Chondrocyte (in vitro differentiated cells): ENCODE measurements around the gene S1PR1. TPM values are rescaled to one million over a fixed set of nuclear protein-coding genes. Genes with fewer than 3 reads are reported as not detected.

ENCODE experiments used
- DNase-seq: peaks from one replicate; pipeline ENCODE4 v3.0.0; 2021; ENCODE audit warnings: mixed read lengths, low spot score
- H3K27ac Mint-ChIP-seq: one replicate; pipeline ENCODE4 v1.8.0; 2021; ENCODE audit warnings: mild to moderate bottlenecking, moderate library complexity, mixed read lengths; ENCODE audit not compliant: unreplicated experiment
- H3K27me3 Mint-ChIP-seq: 2 replicates; pipeline ENCODE4 v1.8.0; 2021; ENCODE audit warnings: low read depth, mixed read lengths
- H3K36me3 Mint-ChIP-seq: 2 replicates; pipeline ENCODE4 v1.8.0; 2021; ENCODE audit warnings: low read depth, mixed read lengths
- H3K4me1 Mint-ChIP-seq: 2 replicates; pipeline ENCODE4 v1.8.0; 2021; ENCODE audit warnings: low read depth, mild to moderate bottlenecking, mixed read lengths
- H3K4me3 Mint-ChIP-seq: one replicate; pipeline ENCODE4 v1.8.0; 2021; ENCODE audit warnings: mild to moderate bottlenecking, moderate library complexity, mixed read lengths; ENCODE audit not compliant: unreplicated experiment
- H3K9me3 Mint-ChIP-seq: 2 replicates; pipeline ENCODE4 v1.8.0; 2021; ENCODE audit warnings: low read depth, mixed read lengths
- total RNA-seq: library from RNA; stranded (reverse); gene quantifications from 3 replicates; pipeline ENCODE4 v1.2.1, GENCODE V29; 2021
- TF ChIP-seq, protein P1 (sequence below): fragments of 200-600 bp; sonication (generic); IDR thresholded peaks from 2 replicates; pipeline ENCODE4 v1.5.0; 2021; ENCODE audit warnings: antibody characterized with exemption, mild to moderate bottlenecking, moderate library complexity

S1PR1 gene
- total RNA-seq, 1 donor from 2014 or later: 0.40 TPM

DNA sequence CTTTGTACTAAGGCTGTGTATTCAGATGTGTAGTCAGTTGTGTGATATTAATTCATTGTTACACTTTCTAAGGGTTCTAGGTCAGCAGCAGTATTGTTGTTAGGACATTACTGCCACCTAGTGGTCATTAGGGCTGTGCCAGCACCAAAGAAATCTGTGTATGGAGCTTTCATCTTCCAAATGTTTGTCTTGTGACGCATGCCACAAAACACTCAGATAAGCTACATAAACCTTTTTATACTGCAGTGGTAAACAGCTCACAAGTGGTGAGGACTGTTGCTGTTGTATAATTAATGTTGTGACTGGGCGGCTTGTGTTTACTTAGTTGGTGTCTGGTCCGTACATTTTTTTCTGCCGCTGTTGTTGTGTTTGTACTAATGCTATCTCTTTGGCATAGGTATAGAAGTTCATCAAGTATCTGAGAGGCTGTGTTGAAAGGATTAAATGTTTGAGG, 51.7 kb downstream of the S1PR1 start:
- Mint-ChIP-seq H3K4me1 (peaks cover 13% of the 10 kb centered on the region), H3K9me3 (peaks cover 2% of the 10 kb centered on the region), H3K27ac (no peak overlapping the region), H3K4me3 (no peak overlapping the region), H3K27me3 (no peaks in the 10 kb centered on the region), H3K36me3 (no peaks in the 10 kb centered on the region)
- TF ChIP-seq, protein P1, sequence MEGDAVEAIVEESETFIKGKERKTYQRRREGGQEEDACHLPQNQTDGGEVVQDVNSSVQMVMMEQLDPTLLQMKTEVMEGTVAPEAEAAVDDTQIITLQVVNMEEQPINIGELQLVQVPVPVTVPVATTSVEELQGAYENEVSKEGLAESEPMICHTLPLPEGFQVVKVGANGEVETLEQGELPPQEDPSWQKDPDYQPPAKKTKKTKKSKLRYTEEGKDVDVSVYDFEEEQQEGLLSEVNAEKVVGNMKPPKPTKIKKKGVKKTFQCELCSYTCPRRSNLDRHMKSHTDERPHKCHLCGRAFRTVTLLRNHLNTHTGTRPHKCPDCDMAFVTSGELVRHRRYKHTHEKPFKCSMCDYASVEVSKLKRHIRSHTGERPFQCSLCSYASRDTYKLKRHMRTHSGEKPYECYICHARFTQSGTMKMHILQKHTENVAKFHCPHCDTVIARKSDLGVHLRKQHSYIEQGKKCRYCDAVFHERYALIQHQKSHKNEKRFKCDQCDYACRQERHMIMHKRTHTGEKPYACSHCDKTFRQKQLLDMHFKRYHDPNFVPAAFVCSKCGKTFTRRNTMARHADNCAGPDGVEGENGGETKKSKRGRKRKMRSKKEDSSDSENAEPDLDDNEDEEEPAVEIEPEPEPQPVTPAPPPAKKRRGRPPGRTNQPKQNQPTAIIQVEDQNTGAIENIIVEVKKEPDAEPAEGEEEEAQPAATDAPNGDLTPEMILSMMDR: peak; percentile 98
- DNase-seq: no peak

DNA sequence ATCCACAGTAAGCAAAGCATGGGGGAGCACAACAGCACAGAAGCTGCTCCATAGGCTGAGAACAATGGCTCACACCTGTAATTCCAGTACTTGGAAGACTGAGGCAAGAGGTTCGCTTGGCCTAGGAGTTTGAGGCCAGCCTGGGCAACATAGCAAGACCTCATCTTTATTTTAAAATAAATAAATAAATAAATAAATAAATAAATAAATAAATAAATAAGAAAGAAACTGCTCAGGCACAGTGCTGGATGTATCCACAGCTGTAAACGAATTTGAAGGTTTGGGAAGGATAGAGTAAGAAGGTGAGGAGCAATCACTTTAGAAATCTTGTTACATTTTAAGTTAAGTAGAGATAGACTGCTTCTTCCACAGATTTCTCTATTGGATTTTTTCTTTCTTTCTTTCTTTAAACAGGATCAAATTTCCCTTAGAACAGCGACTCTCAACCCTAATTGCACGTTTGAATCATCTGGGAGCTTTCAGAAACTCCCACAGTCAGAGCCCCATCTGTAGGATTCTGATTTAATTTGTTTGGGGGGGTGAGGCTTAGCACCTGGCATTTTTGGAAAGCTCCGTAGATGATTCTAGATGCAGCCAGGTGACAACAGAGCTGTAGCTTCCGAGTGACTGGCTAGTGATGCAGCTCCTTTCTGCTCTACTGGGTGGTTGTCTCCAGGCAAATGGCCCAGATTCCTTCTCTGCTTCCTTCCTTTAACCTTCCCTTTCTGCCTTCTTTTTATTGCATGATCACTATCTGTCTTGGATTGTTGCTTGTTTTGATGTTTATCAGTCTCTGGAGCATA, 53.5 kb downstream of the S1PR1 start:
- no peak overlapping the region for H3K4me3 Mint-ChIP-seq
- no peaks in the 10 kb centered on the region for H3K36me3 Mint-ChIP-seq
- DNase-seq: no peak
- TF ChIP-seq, protein P1: no peak
- H3K4me1 Mint-ChIP-seq: peaks cover 13% of the 10 kb centered on the region
- H3K27me3 Mint-ChIP-seq: no peaks in the 10 kb centered on the region
- no peak overlapping the region for H3K27ac Mint-ChIP-seq
- H3K9me3 Mint-ChIP-seq: no peaks in the 10 kb centered on the region

Other genes with a start within 250 kb of the S1PR1 start
- 30.0 to 36.7 TPM (median 30.5 TPM) in 3 replicates for gene DPH5, start 211.2 kb upstream of the S1PR1 start, total RNA-seq